Measurements from ENCODE around the gene CSNK1D.

DNA sequence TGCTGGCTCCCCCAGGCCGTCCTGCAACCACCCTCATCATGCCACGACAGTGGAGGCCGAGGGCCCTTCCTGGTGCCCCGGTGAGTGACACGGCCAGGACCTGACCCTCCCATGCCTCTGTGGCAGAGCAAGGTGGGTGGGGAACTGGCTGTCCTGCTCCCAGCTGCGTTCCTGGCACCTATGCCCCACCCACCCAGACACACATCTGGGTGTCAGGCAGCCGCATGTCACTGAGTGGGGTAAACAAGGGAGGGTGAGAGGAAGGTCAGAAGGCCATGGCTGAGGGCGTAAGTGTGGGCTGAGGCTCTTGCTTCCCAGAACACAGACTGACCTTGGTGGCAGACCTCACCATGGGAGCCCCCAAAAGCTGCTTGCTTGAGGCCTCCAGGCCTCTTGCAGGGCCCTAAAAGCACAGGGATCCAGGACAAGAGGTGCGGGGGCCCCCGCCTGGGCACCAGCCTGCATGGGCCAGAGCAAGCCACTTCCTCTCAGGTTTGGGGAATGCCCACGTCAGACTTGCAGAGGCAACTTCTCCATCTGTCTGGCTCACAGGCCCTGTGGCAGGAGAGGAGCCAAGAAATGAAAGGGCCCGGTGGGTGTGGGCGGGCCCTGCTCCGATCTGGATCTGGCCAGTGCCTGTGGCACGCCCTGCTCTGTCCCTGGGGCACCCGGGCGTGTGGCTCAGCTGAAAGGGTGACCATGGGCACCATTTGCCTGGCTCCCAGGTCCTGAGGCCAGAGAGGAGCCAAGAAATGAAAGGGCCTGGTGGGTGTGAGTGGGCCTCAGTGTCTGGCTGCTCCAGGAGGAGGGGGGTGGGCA is 57.0 kb downstream of the CSNK1D start:
- TF ChIP-seq, protein P1, sequence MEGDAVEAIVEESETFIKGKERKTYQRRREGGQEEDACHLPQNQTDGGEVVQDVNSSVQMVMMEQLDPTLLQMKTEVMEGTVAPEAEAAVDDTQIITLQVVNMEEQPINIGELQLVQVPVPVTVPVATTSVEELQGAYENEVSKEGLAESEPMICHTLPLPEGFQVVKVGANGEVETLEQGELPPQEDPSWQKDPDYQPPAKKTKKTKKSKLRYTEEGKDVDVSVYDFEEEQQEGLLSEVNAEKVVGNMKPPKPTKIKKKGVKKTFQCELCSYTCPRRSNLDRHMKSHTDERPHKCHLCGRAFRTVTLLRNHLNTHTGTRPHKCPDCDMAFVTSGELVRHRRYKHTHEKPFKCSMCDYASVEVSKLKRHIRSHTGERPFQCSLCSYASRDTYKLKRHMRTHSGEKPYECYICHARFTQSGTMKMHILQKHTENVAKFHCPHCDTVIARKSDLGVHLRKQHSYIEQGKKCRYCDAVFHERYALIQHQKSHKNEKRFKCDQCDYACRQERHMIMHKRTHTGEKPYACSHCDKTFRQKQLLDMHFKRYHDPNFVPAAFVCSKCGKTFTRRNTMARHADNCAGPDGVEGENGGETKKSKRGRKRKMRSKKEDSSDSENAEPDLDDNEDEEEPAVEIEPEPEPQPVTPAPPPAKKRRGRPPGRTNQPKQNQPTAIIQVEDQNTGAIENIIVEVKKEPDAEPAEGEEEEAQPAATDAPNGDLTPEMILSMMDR (IDR thresholded peaks at IDR 0.05) = no peak
- no peak for TF ChIP-seq EZH2 (IDR thresholded peaks at IDR 0.05)
